H1 (cell line): Measurements from ENCODE around the gene WDFY1. TPM values are rescaled to one million over a fixed set of nuclear protein-coding genes. Genes with fewer than 3 reads are reported as not detected.

Source experiments
- CTCF ChIA-PET: fragments of 300-600 bp; sonication (Branson Sonifier 250); formaldehyde crosslinking; loops from one replicate; lab custom pipeline; 2021; ENCODE audit not compliant: partially characterized antibody; lab: Charles Lee
- POLR2A ChIA-PET: fragments of 300-600 bp; sonication (Branson Sonifier 250); formaldehyde crosslinking; loops from one replicate; lab custom pipeline; 2021; ENCODE audit warnings: inconsistent platforms; ENCODE audit not compliant: partially characterized antibody; lab: Charles Lee
- DNase-seq, 2 experiments: peaks; one replicate each; pipeline versions ENCODE4 v3.0.0 to v3.0.0-alpha.2; 2010 to 2022; ENCODE audit warnings: low spot score in 2 of 2, low read depth in 1 of 2, mixed read lengths in 1 of 2
- FAIRE-seq: peaks from 2 replicates; lab custom pipeline; 2011; peaks lifted over from hg19 to GRCh38; lab: Jason Lieb, UNC
- H2AFZ ChIP-seq: 2 replicates; pipeline ENCODE4 v1.8.1; 2012; ENCODE audit warnings: low read length, inconsistent platforms
- H2AK5ac ChIP-seq: 2 replicates; pipeline ENCODE4 v1.6.1; 2013; ENCODE audit warnings: low read depth, low read length
- H2BK120ac ChIP-seq: replicated peaks from 2 replicates; pipeline ENCODE3; 2013; ENCODE audit warnings: low read depth, low read length, inconsistent platforms
- H2BK12ac ChIP-seq: 2 replicates; pipeline ENCODE4 v1.6.1; 2013; ENCODE audit warnings: low read depth, low read length
- H2BK15ac ChIP-seq: 2 replicates; pipeline ENCODE4 v1.6.1; 2013; ENCODE audit warnings: low read length
- H2BK20ac ChIP-seq: 2 replicates; pipeline ENCODE4 v1.6.1; 2013; ENCODE audit warnings: low read length
- H2BK5ac ChIP-seq: 2 replicates; pipeline ENCODE4 v1.6.1; 2013; ENCODE audit warnings: low read depth, low read length
- H3K14ac ChIP-seq: 2 replicates; pipeline ENCODE4 v1.6.1; 2013; ENCODE audit warnings: inconsistent platforms; ENCODE audit not compliant: insufficient read length
- H3K18ac ChIP-seq: 2 replicates; pipeline ENCODE4 v1.6.1; 2013; ENCODE audit warnings: low read length; ENCODE audit errors: extremely low read depth
- H3K23ac ChIP-seq: 2 replicates; pipeline ENCODE4 v1.6.1; 2013; ENCODE audit warnings: inconsistent platforms; ENCODE audit not compliant: insufficient read length
- H3K23me2 ChIP-seq: 2 replicates; pipeline ENCODE4 v1.6.1; 2013; ENCODE audit warnings: low read depth, low read length
- H3K27ac ChIP-seq: 2 replicates; pipeline ENCODE4 v1.6.1; 2011; ENCODE audit warnings: low read depth, low read length, inconsistent platforms
- H3K27me3 ChIP-seq, 4 experiments: replicated peaks in 1 of 4; 1 replicate in 1 of 4; 2 replicates in 3 of 4; pipeline versions ENCODE4 v1.6.1 to v1.8.1; 2011 to 2013; ENCODE audit warnings: low read length in 3 of 4, mild to moderate bottlenecking in 3 of 4, inconsistent platforms in 2 of 4, mixed read lengths in 2 of 4, moderate library complexity in 1 of 4; ENCODE audit not compliant: control insufficient read depth in 3 of 4, insufficient read depth in 3 of 4; ENCODE audit errors: extremely low read depth in 1 of 4
- H3K36me3 ChIP-seq, 4 experiments: 2 replicates each; pipeline versions ENCODE4 v1.6.1 to v1.8.1; 2011 to 2013; ENCODE audit warnings: mild to moderate bottlenecking in 4 of 4, low read length in 3 of 4, moderate library complexity in 2 of 4, control low read depth in 1 of 4, inconsistent platforms in 1 of 4; ENCODE audit not compliant: insufficient read depth in 4 of 4, control insufficient read depth in 2 of 4
- H3K4ac ChIP-seq: replicated peaks from 2 replicates; pipeline ENCODE3; 2013; ENCODE audit warnings: low read length, low read depth, mixed read lengths, inconsistent platforms; ENCODE audit not compliant: insufficient read length
- H3K4me1 ChIP-seq, 4 experiments: replicated peaks in 1 of 4; 1 replicate in 1 of 4; 2 replicates in 3 of 4; pipeline versions ENCODE4 v1.6.1 to v1.8.1; 2011 to 2013; ENCODE audit warnings: low read length in 3 of 4, inconsistent platforms in 2 of 4, mixed read lengths in 1 of 4; ENCODE audit not compliant: insufficient read depth in 4 of 4, control insufficient read depth in 3 of 4
- H3K4me2 ChIP-seq, 2 experiments: 2 replicates each; pipeline versions ENCODE4 v1.6.1 to v1.8.1; 2011 to 2013; ENCODE audit warnings: low read depth in 2 of 2, low read length in 2 of 2, control low read depth in 1 of 2, inconsistent platforms in 1 of 2, mild to moderate bottlenecking in 1 of 2; ENCODE audit not compliant: insufficient read depth in 1 of 2
- H3K4me3 ChIP-seq, 4 experiments: fragments of 200-600, 300-600 bp in 1 of 4; sonication (generic), shearing (Covaris generic), sonication (Bioruptor Twin) in 1 of 4; 2 replicates each; pipeline versions ENCODE4 v1.5.1 to v1.8.1; 2011 to 2016; ENCODE audit warnings: low read length in 4 of 4, low read depth in 3 of 4, control low read depth in 2 of 4, inconsistent platforms in 2 of 4, mild to moderate bottlenecking in 2 of 4, mixed read lengths in 1 of 4, moderate library complexity in 1 of 4; ENCODE audit not compliant: insufficient read depth in 2 of 4; ENCODE audit errors: extremely low read depth in 1 of 4
- H3K56ac ChIP-seq: replicated peaks from 2 replicates; pipeline ENCODE3; 2013; ENCODE audit warnings: low read depth, mild to moderate bottlenecking, mixed read lengths, low read length, inconsistent platforms; ENCODE audit not compliant: insufficient read length
- H3K79me1 ChIP-seq: 2 replicates; pipeline ENCODE4 v1.6.1; 2013; ENCODE audit warnings: low read depth, low read length, control low read depth
- H3K79me2 ChIP-seq, 2 experiments: 2 replicates each; pipeline versions ENCODE4 v1.6.1 to v1.8.1; 2012 to 2013; ENCODE audit warnings: low read length in 2 of 2, mild to moderate bottlenecking in 2 of 2, inconsistent platforms in 1 of 2; ENCODE audit not compliant: insufficient read depth in 2 of 2, control insufficient read depth in 1 of 2
- H3K9ac ChIP-seq, 4 experiments: replicated peaks in 1 of 4; 1 replicate in 1 of 4; 2 replicates in 3 of 4; pipeline versions ENCODE4 v1.6.1 to v1.8.1; 2011 to 2013; ENCODE audit warnings: low read depth in 3 of 4, low read length in 3 of 4, control low read depth in 2 of 4, mild to moderate bottlenecking in 2 of 4, moderate library complexity in 2 of 4, inconsistent platforms in 1 of 4; ENCODE audit errors: extremely low read depth in 1 of 4
- H3K9me3 ChIP-seq, 2 experiments: 2 replicates each; pipeline versions ENCODE4 v1.6.1 to v1.8.1; 2012 to 2013; ENCODE audit warnings: mild to moderate bottlenecking in 2 of 2, moderate library complexity in 2 of 2, control low read depth in 1 of 2, inconsistent platforms in 1 of 2, low read depth in 1 of 2, low read length in 1 of 2, mixed read lengths in 1 of 2; ENCODE audit not compliant: insufficient read depth in 2 of 2
- H4K20me1 ChIP-seq, 2 experiments: replicated peaks in 1 of 2; 2 replicates each; pipeline versions ENCODE3 to v1.8.1; 2011 to 2013; ENCODE audit warnings: inconsistent platforms in 2 of 2, low read length in 2 of 2, mild to moderate bottlenecking in 1 of 2; ENCODE audit not compliant: insufficient read depth in 2 of 2, control insufficient read depth in 1 of 2
- H4K5ac ChIP-seq: 2 replicates; pipeline ENCODE4 v1.6.1; 2013; ENCODE audit warnings: low read length, low read depth, mixed read lengths, inconsistent platforms; ENCODE audit not compliant: insufficient read length
- H4K8ac ChIP-seq: 2 replicates; pipeline ENCODE4 v1.8.0; 2013; ENCODE audit warnings: mild to moderate bottlenecking, moderate library complexity, low read length, inconsistent platforms; ENCODE audit not compliant: insufficient read depth; ENCODE audit errors: extremely low read depth
- H4K91ac ChIP-seq: replicated peaks from 2 replicates; pipeline ENCODE3; 2013; ENCODE audit warnings: low read length, mixed read lengths, inconsistent platforms; ENCODE audit not compliant: insufficient read length
- POU5F1 ChIP-seq: IDR thresholded peaks from 2 replicates; pipeline ENCODE4 v1.6.1; 2011; ENCODE audit warnings: low read depth, mild to moderate bottlenecking, low read length, moderate library complexity
- SP1 ChIP-seq: IDR thresholded peaks from 2 replicates; pipeline ENCODE4 v1.6.1; 2011; ENCODE audit warnings: low read depth, low read length
- WGBS, 2 experiments: shearing (Covaris generic) in 1 of 2; methylation state at CpG; one replicate each; pipeline versions ENCODE4 v1.1.6 to v1.1.7; 2013 to 2015; ENCODE audit warnings: low lambda C conversion rate in 2 of 2, mixed read lengths in 2 of 2, inconsistent platforms in 1 of 2, low coverage in 1 of 2, missing lambda C conversion rate in 1 of 2; ENCODE audit not compliant: insufficient replicate concordance in 2 of 2, insufficient coverage in 1 of 2, insufficient read length in 1 of 2; ENCODE audit errors: extremely low coverage in 1 of 2, missing lambda C conversion rate in 1 of 2; 5-methylcytosine and 5-hydroxymethylcytosine counted together
- polyA plus RNA-seq, 7 experiments: library from polyadenylated mRNA; depleted of rRNA in 3 of 7; stranded (reverse) in 5 of 7; unstranded in 2 of 7; fragments of >200 nt in 5 of 7; fragments of 200-250 nt in 2 of 7; gene quantifications; 1 replicate in 5 of 7; 2 replicates in 1 of 7; 4 replicates in 1 of 7; pipeline versions ENCODE4 v1.2.1 to v1.2.3, GENCODE V29; 2011 to 2013; ENCODE audit warnings: missing spikeins in 2 of 7, mixed read lengths in 2 of 7
- total RNA-seq: library from RNA; stranded (reverse); fragmentation: NEBNext Ultra II Directional; extraction: Animal tissue kit (Norgen Biotek cat#: 25700); gene quantifications from 2 replicates; pipeline ENCODE4 v1.2.1, GENCODE V29; 2021

Gene WDFY1
- total and polyA plus RNA-seq, 2 of the 8 experiments (the other 6 are each of a cell fraction or from before 2014, with no cell fraction given): 68.4 to 94.7 TPM

DNA sequence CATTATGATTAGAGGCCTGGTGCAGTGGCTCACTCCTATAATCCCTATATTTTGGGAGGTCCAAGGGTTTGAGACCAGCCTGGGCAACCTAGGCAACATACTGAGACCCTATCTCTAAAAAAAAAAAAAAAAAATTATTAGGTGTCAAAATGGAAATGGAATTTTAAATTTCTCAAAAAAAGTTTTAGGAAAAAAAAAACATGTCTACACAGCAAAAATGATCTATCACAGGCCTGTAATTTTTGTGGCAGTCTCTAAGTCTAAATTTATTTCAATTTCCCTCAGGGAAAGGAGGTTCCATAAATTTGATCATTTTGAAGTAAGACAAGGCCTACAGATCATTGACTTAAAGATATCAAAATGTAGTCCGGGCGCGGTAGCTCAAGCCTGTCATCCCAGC, 28.5 kb upstream of the WDFY1 start:
- no peak overlapping the region for H2BK12ac ChIP-seq
- CTCF ChIA-PET: interaction anchor here (1.2 to 18.2 kb wide), 5 partner anchors 11 to 387 kb away, joined by 3 to 282 read pairs (median 3); no protein-coding TSS in a partner anchor

More for the DNA sequence above, 28.5 kb upstream of the WDFY1 start:
- TF ChIP-seq POU5F1 (no peak), SP1 (no peak)
- H3K4me3 ChIP-seq: no peak overlapping the region
- no peak overlapping the region for H2BK120ac ChIP-seq
- no peak overlapping the region for H3K18ac ChIP-seq
- H4K8ac ChIP-seq: no peak overlapping the region
- no peaks in the 10 kb centered on the region for H3K27me3 ChIP-seq
- H3K36me3 ChIP-seq: peaks cover 0 to 4% (median 2%) of the 10 kb centered on the region in 4 experiments; a peak in 3 of 8 replicates
- no peak overlapping the region for H2AK5ac ChIP-seq
- no peak overlapping the region for H3K27ac ChIP-seq
- no peak overlapping the region for H3K9ac ChIP-seq
- no peak overlapping the region for H3K56ac ChIP-seq
- no peak overlapping the region for H2BK5ac ChIP-seq
- no peaks in the 10 kb centered on the region for H3K4me1 ChIP-seq
- no peaks in the 10 kb centered on the region for H3K79me2 ChIP-seq
- H3K23ac ChIP-seq: no peak overlapping the region
- POLR2A ChIA-PET: no interaction called here
- H3K79me1 ChIP-seq: no peaks in the 10 kb centered on the region
- H2BK15ac ChIP-seq: no peak overlapping the region
- no peaks in the 10 kb centered on the region for H3K9me3 ChIP-seq
- no peak overlapping the region for H3K14ac ChIP-seq
- 97% methylated on average over 3 of the region's 3 CpGs; no CpG with 5 or more reads in 1 of the 2 experiments for WGBS, 2 experiments
- no peak overlapping the region for H2AFZ ChIP-seq
- H3K4ac ChIP-seq: no peak overlapping the region
- no peak overlapping the region for H2BK20ac ChIP-seq
- H3K23me2 ChIP-seq: no peaks in the 10 kb centered on the region
- H4K91ac ChIP-seq: no peak overlapping the region
- DNase-seq (no peak), FAIRE-seq (no peak)
- no peaks in the 10 kb centered on the region for H4K20me1 ChIP-seq
- H3K4me2 ChIP-seq: no peak overlapping the region
- H4K5ac ChIP-seq: no peak overlapping the region
